Measurements from ENCODE around the gene GPR183.

DNA sequence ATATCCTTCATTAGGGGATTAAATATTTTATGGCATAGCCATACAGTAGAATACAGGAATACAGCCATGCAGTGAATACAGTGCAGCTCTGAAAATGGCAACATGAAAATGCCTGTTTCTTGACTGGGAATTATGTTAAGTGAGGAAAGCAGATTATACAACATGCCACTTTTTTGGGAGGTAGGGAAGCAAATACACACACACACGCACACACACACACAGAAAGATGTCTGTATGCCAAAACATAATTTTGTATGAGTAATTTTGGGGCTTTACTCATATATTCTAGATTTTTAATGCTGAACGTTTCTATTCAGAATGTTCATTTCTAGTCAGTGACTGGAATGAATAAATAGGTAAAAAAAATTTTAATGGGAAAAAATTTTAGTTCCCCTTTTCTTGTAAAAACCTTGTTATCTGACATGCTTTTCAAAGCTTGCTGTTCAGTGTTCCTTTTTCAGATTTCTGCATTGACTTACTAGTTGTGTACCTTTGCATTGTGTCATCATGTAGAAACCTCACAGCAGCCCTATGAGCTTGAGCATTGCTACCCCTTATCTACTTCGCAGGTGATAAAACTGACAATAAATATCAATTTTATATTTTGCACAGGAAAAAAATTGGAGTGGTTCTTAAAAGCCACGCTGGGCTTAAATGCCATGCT, 7.8 kb downstream of the GPR183 start:
- TF ChIP-seq POLR2A (IDR thresholded peaks at IDR 0.05; ENCODE audit: low read depth, low read length) (no peak), POLR2AphosphoS5 (IDR thresholded peaks at IDR 0.05; ENCODE audit: low read depth, low read length) (no peak)

Data from GM12892 (cell line).